NCI-H187 treated with DMSO at 0.1 percent for 48 hours (cell line): Measurements from ENCODE around the gene CC2D1B.
"Not testable (repeated sequence)": the region's sequence is repeated elsewhere in the genome, so short reads cannot be mapped to it uniquely, and the experiment has no call there.

Experiments
- DNase-seq: peaks from one replicate; lab custom pipeline; 2025; lab: John Stamatoyannopoulos, UW

CC2D1B gene, protein sequence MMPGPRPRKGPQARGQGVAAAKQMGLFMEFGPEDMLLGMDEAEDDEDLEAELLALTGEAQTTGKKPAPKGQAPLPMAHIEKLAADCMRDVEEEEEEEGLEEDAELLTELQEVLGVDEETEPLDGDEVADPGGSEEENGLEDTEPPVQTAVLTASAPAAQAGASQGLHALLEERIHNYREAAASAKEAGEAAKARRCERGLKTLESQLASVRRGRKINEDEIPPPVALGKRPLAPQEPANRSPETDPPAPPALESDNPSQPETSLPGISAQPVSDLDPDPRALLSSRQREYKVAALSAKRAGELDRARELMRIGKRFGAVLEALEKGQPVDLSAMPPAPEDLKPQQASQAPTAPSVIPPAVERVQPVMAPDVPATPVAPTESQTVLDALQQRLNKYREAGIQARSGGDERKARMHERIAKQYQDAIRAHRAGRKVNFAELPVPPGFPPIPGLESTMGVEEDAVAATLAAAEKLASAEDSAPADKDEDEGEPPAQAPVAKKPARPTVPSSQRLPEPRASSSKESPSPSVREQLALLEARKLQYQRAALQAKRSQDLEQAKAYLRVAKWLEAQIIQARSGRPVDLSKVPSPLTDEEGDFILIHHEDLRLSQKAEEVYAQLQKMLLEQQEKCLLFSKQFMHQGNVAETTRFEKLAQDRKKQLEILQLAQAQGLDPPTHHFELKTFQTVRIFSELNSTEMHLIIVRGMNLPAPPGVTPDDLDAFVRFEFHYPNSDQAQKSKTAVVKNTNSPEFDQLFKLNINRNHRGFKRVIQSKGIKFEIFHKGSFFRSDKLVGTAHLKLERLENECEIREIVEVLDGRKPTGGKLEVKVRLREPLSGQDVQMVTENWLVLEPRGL

GRCh38 chr1:52365746-52366516 is at the start of gene CC2D1B:
Gene CC2D1B, minus strand, starts transcription at chr1:52366205. Its CDS starts 1,585 bp downstream, at chr1:52364620.
- DNase-seq, result peak; percentile 84

DNA sequence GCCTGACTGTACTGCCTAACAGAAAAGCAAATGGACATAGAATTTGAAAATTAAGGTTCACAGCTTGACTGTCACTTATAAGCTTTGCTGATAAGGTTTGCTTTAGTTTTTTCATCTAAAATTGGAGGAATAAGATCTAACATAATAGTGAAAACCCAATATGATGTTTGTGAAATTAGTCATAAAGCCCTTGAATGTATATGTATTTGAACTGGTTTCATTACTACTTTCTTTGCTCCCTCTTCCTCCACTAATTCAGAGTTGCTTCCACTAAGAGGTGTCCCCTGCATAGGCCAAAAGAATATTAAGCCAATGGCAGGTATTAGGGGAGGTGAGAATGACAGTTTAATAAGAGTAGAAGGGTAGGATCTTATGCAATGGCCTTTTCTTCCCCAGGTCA is 48.9 kb upstream of the CC2D1B start:
- no peak for DNase-seq

DNA sequence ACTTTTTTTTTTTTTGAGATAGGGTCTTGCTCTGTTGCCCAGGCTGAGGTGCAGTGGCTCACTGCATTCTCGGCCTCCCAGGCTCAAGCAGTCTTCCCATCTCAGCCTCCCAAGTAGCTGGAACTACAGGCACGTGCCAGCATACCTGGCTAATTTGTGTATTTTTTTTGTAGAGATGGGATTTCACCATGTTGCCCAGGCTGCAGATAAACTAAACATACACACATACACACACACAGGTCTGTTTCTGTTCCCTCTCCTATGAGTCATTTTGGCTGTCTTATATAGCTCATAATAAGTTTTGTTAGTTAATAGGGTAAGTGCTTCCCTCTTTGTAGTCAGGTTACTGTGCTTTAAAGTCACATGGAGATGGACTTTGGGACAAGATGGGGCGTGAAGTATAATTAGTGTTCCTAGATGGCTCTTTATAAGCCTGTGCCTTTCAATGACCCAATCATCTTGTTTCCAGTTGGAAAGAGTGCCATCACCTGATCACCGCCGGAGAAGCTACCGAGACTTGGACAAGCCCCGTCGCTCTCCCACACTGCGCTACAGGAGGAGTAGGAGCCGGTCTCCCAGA is 47.5 kb upstream of the CC2D1B start:
- DNase-seq, result no peak

DNA sequence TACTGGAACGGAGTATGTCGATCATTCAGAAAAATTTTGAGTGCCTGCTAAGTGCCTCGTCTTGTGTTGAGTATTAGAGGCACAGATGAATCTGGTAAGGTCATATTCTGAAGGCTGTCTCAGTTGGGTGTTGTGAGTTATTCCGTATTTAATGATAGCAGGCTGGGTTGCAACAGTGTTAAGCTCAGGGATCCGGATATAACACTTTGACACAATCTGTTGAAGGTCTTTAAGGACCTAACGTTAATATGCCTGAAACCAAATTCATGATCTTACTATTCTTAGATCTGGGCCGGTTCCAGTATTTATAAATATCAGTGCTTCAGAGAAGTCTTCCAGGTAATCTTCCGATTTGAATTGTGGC is 39.0 kb upstream of the CC2D1B start:
- no peak for DNase-seq

DNA sequence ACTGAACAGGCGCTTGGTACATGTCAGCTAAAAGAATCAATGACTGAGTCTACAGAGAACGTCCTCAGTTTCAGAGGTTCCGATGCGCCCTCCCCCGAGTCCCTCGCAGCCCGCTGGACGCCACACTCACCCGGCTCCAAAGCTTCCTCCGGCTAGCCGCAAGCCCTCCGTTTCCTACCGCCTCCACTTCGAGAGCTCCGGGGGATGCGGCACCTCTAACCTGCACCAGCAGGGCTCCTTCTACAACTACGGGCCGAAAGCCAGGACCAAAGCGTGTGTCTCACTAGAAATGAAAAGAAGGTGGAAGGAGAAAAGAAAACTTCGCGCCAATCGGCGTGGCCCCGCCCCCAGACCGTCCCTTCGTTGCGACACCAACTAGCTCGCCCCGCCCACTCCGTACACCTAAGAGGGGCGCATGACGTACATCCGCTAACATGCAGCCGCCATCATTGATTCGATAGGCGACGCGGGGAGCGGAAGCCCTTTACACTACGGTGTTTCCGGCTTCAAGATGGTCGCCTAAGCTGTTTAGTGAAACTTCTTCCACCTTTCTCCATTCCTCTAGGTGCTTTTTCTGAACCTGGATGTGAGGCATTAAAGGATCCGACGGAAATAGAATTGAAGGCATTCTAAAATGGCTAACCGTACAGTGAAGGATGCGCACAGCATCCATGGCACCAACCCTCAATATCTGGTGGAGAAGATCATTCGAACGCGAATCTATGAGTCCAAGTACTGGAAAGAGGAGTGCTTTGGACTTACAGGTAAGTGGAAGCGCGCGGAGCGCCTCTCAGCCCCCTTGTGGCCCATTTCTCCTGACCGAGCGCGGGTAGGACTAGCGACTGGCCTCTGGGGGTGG is 38.3 kb upstream of the CC2D1B start, which contains the start of the genes ORC1 and PRPF38A:
Gene ORC1, minus strand, starts transcription at position 308 of the 859 bp plus-strand sequence. CDS start 2,200 bp downstream, outside the sequence.
Gene PRPF38A, plus strand, starts transcription at position 487 of the 859 bp plus-strand sequence. Its CDS starts 148 bp downstream, at position 635.
- peak; percentile 94 for DNase-seq

GRCh38 chr1:52403566-52404115 is 37.6 kb upstream of the CC2D1B start:
- DNase-seq, result no peak

GRCh38 chr1:52402860-52403240 is 36.8 kb upstream of the CC2D1B start:
- no peak for DNase-seq

DNA sequence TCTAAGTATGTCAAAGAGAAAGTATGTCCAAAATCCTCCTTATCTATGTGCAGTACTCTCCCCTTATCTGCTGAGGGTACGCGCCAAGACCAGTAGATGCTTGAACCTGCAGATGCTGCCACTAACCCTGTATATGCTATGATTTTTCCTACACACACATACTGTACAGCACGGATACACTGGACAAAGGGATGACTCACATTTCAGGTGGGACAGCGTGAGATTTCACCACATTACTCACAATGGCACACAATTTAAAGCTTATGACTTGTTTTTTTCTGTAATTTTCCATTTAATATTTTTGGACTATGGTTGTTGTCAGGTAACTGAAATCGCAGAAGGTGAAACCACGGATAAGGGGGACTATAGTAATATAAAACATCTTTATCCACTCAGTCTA is 34.1 kb upstream of the CC2D1B start:
- DNase-seq, result no peak

GRCh38 chr1:52399629-52400028 is 33.6 kb upstream of the CC2D1B start:
- DNase-seq, result no peak

DNA sequence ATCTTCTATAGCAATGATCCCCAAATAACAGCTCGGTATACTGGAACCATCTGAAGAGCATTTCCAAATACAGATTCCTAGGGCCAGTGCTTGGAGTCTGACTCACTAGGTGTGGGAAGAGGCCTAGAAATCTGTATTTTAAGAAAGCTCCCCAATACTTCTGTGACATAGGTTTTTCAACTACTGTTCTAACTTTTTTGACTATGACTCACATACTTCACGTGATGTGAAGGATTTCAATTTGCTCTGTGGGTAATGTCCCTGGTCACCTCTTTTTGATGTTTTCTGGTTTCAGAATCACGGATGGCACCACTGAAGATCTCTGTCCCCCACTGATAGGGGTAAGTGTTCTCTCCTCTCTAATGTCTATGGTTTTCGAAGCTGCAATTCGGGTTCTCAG is 27.2 kb upstream of the CC2D1B start:
- DNase-seq, result no peak

DNA sequence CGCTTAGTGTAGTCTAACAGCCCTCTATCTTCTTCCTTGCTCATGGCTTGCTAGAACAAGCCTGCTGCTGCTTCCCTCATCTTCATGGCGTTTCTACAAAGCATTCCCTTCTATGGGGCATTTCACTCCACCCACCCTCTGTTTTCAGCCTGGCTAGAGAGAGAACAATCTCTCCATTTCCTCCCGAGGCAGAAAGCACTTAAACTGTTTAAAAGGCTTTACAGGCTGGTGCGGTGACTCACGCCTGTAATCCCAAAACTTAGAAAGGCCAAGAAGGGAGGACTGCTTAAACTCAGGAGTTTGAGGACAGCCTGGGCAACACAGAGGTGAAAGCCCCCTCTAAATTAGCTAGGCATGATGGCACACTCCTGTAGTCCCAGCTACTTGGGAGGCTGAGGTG is 20.5 kb upstream of the CC2D1B start:
- DNase-seq, result no peak

DNA sequence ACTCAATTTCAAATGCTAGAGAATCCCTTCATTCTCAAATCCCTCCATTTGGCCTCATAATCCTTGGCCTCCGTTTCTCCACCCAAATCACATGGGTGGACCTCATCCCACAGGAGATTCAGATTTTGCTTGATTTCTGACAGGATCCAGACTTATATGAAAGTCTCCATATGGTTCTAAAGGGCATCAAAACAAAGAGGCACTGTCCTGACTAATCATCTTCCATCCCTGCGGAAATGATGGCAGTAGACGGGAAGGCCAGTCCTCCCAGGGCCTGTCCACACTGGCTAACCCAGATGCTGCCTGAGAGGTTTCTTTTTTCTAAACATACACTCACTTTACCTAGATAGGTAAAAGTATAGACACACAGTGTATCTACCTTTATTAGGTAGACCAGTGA is 19.4 kb upstream of the CC2D1B start:
- DNase-seq, result no peak

DNA sequence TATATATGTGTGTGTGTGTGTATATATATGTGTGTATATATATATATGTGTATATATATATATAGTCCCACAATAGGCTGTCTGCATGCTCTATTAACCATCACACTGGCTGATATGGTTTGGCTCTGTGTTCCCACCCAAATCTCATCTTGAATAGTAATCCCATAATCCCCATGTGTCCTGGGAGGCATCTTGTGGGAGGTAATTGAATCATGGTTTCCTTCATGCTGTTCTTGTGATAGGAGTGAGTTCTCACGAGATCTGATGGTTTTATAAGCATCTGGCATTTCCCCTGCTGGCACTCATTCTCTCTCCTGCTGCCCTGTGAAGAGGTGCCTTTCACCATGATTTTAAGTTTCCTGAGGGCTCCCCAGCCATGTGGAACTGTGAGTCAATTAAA is 3.8 kb upstream of the CC2D1B start:
- DNase-seq, result not testable (repeated sequence)

- DNase-seq, result no peak
Measured at GRCh38 chr1:52368383-52369172, 2.6 kb upstream of the CC2D1B start.

- DNase-seq, result no peak
Measured at GRCh38 chr1:52367272-52367671, 1.3 kb upstream of the CC2D1B start.

DNA sequence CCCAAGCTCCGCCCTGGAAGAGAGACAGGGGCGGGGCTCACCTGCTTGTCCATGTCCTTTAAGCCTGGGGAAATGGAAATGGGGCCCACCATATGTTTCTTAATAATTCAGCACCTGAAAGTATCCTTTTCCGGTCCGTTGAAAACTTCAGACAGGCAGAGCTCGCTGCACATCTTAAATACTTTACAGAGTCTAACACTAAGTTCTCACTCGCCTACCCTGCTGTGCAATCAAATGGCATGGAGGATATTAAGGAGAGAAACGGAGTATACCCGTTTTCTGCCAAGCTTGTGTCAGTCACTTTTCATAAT is 467 bp upstream of the CC2D1B start:
- no peak for DNase-seq

- no peak for DNase-seq
Measured at GRCh38 chr1:52365071-52365745, 797 bp downstream of the CC2D1B start.

- no peak for DNase-seq
Measured at GRCh38 chr1:52364235-52364839, 1.7 kb downstream of the CC2D1B start.

- DNase-seq, result no peak
Measured at GRCh38 chr1:52360595-52360968, 5.4 kb downstream of the CC2D1B start.
